GM23248 (cell line): ENCODE measurements around the gene MYO15A.

ENCODE experiments used
- EZH2 ChIP-seq: fragments of 200-600 bp; sonication (generic); IDR thresholded peaks from 2 replicates; pipeline ENCODE4 v1.6.1; 2018; ENCODE audit warnings: antibody characterized with exemption, mild to moderate bottlenecking; ENCODE audit not compliant: insufficient read depth, poor library complexity, severe bottlenecking
- EZH2phosphoT487 ChIP-seq: fragments of 200-600 bp; sonication (generic); IDR thresholded peaks from 2 replicates; pipeline ENCODE4 v1.6.1; 2018; ENCODE audit warnings: antibody characterized with exemption, moderate library complexity, mild to moderate bottlenecking, low read depth; ENCODE audit not compliant: insufficient read depth

DNA sequence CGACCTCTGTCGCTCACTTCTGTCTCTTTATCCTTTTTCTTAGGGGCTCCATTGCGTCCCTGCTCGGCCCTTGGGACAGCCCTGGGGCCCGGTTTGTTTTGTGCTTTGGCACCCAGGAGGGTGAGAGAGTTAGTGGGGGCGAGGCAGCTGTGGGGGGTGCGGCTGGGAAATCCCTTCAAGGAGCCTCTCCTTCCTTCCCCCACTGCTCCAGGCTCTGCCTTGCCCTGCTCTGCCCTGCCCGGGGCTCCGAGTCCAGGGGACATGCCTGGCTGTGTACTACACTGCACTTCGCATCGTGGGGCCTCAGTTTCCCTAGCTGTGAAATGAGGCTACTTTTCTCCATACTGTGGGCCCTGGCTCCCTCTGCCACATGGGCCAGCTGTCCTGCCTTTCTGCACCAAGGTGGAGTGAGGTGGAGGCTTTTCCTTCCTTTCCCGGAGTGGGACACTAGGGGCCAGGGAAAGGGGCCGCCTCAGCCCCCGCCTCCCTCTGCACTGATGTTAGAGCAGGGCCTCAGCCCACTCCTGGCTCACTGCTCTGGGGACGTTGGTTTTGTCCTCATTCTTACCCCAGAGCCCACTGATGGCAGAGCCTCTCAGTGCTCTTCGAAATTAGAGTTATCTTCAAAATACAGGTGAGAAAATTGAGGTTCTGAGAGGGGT lies 117.9 kb downstream of the MYO15A start:
- no peak for TF ChIP-seq EZH2
- no peak for TF ChIP-seq EZH2phosphoT487
